ENCODE data around the gene PELI3.

PELI3 gene, protein sequence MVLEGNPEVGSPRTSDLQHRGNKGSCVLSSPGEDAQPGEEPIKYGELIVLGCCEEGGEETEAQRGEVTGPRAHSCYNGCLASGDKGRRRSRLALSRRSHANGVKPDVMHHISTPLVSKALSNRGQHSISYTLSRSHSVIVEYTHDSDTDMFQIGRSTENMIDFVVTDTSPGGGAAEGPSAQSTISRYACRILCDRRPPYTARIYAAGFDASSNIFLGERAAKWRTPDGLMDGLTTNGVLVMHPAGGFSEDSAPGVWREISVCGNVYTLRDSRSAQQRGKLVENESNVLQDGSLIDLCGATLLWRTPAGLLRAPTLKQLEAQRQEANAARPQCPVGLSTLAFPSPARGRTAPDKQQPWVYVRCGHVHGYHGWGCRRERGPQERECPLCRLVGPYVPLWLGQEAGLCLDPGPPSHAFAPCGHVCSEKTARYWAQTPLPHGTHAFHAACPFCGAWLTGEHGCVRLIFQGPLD

DNA sequence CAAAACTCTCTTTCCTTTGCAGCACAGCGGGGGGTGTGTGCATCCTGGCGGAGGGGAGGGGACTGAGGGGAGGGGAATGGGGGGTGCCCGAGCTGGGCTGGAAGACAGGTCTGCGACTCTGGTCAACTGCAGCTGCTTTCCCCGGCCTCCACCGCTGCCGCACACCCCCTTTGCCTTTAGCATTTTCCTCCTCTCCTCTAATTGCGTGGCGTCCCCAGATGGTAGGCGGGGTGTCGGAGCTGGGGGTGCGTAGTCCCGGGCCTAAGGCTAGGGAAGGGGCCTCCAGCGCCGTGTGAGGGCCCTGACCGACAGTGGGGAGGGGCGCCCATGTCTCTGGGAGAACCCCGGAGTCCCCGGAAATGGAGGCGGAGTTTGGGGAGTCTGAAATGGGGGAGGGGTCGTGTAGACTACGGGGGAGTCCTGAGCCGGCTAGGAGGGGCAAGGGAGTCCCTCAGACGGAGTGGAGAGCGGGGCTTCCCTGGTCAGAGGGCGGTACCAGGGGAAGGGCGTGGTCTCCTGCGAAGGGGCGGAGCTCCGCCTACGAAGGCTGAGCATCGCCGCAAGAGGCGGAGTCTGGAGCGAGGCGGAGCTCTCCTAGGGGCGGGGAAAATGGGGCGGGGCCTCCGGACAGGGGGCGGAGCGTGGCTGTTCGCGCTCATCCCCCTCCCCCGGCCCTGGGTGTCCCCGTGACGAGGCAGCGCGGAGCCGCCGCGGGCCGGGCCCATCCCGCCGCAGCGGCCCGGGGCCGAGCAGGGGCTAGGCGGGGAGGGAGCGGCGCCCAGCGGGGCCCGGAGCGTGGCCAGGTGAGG lies at the start of gene PELI3:
Gene PELI3 (plus strand): TSS at position 681 of the 809 bp plus-strand sequence. CDS start 1,224 bp downstream, outside the sequence.
- peak within 1 kb of the TSS; percentile 64 for H3K4me3 ChIP-seq (replicated peaks; ENCODE audit: low read depth, low read length)
- peak; percentile 92 for DNase-seq (ENCODE audit: low read depth)
- TF ChIP-seq, protein P1, sequence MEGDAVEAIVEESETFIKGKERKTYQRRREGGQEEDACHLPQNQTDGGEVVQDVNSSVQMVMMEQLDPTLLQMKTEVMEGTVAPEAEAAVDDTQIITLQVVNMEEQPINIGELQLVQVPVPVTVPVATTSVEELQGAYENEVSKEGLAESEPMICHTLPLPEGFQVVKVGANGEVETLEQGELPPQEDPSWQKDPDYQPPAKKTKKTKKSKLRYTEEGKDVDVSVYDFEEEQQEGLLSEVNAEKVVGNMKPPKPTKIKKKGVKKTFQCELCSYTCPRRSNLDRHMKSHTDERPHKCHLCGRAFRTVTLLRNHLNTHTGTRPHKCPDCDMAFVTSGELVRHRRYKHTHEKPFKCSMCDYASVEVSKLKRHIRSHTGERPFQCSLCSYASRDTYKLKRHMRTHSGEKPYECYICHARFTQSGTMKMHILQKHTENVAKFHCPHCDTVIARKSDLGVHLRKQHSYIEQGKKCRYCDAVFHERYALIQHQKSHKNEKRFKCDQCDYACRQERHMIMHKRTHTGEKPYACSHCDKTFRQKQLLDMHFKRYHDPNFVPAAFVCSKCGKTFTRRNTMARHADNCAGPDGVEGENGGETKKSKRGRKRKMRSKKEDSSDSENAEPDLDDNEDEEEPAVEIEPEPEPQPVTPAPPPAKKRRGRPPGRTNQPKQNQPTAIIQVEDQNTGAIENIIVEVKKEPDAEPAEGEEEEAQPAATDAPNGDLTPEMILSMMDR (IDR thresholded peaks at IDR 0.05; ENCODE audit: low read length, missing control alignments): no peak

DNA sequence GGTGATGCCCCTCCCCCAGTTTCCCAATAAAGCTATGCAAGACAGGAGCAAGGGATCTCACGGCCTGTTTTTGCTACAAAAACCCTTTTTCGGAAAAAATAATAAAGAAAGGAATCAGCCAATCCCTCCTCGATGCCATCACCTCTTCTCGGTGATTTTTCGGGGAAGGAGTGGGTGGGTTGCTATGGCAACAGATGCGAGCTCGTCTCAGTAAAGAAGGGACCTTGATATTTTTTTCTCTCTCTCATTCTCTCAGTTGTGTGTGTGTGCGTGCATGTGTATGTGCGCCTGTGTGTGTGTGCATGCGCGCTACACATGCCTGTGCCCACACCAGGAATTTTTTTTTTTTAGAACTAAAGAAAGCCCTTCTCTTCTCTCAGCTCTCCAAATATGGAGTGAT lies 49.7 kb upstream of the PELI3 start:
- no peak for DNase-seq (ENCODE audit: low read depth)
- no peak overlapping the region for H3K4me3 ChIP-seq (replicated peaks; ENCODE audit: low read depth, low read length)
- TF ChIP-seq, protein P1 (IDR thresholded peaks at IDR 0.05; ENCODE audit: low read length, missing control alignments): no peak

- DNase-seq (ENCODE audit: low read depth): peak; percentile 93
- H3K4me3 ChIP-seq (replicated peaks; ENCODE audit: low read depth, low read length): no peak overlapping the region
- TF ChIP-seq, protein P1 (IDR thresholded peaks at IDR 0.05; ENCODE audit: low read length, missing control alignments): peak; percentile 51
Measured at GRCh38 chr11:66418168-66418985, 48.3 kb upstream of the PELI3 start.

GRCh38 chr11:66418986-66419308 lies 47.8 kb upstream of the PELI3 start:
- no peak overlapping the region for H3K4me3 ChIP-seq (replicated peaks; ENCODE audit: low read depth, low read length)
- TF ChIP-seq, protein P1 (IDR thresholded peaks at IDR 0.05; ENCODE audit: low read length, missing control alignments): no peak
- DNase-seq (ENCODE audit: low read depth): no peak

DNA sequence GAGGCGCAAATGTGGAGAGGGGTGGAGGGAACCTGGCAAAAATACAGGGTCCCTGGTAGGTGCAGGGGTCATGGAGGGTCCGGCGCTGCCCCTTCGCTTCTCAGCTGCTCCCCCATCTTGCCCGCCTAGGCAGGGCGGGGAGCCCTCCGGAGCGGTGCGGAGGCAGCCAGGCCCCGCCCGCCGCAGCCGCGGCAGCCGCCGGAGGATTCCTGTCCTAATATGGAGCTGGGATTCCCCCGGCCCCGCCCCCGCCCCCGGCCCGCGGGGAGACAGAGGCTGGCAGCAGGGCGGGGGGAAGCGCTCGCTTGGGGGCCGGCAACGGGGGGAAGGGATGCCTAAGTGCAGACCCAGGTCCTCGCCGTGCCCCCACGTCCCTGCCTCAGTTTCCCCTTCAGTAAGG lies 46.9 kb upstream of the PELI3 start:
- no peak for DNase-seq (ENCODE audit: low read depth)
- H3K4me3 ChIP-seq (replicated peaks; ENCODE audit: low read depth, low read length): no peak overlapping the region
- TF ChIP-seq, protein P1 (IDR thresholded peaks at IDR 0.05; ENCODE audit: low read length, missing control alignments): no peak

GRCh38 chr11:66420671-66421476 lies 45.8 kb upstream of the PELI3 start, which contains the start of gene NPAS4:
Gene NPAS4 (plus strand): TSS chr11:66421035. CDS start chr11:66421180, 145 bp downstream.
- no peak within 1 kb of the TSS for H3K4me3 ChIP-seq (replicated peaks; ENCODE audit: low read depth, low read length)
- TF ChIP-seq, protein P1 (IDR thresholded peaks at IDR 0.05; ENCODE audit: low read length, missing control alignments): no peak
- DNase-seq (ENCODE audit: low read depth): no peak
